Urinary bladder (tissue), 4 donors: ENCODE measurements around the gene INPP4B. TPM values are rescaled to one million over a fixed set of nuclear protein-coding genes. Genes with fewer than 3 reads are reported as not detected.
"Not testable (repeated sequence)": the region's sequence is repeated elsewhere in the genome, so short reads cannot be mapped to it uniquely, and the experiment has no call there.

Source experiments
- DNase-seq: peaks from one replicate; pipeline ENCODE4 v3.0.0-alpha.2; 2015; ENCODE audit errors: extremely low spot score
- H3K27ac ChIP-seq: one replicate; pipeline ENCODE4 v1.5.1; 2013; ENCODE audit warnings: low read depth, mild to moderate bottlenecking, moderate library complexity
- H3K36me3 ChIP-seq: one replicate; pipeline ENCODE4 v1.6.1; 2013; ENCODE audit warnings: mild to moderate bottlenecking, moderate library complexity; ENCODE audit not compliant: insufficient read depth
- H3K4me1 ChIP-seq: one replicate; pipeline ENCODE4 v1.6.1; 2013; ENCODE audit warnings: mild to moderate bottlenecking, moderate library complexity; ENCODE audit not compliant: insufficient read depth
- H3K4me3 ChIP-seq: one replicate; pipeline ENCODE4 v1.5.1; 2013; ENCODE audit warnings: low read depth, low read length
- WGBS: extraction: QIAGEN DNeasy Blood & Tissue Kit; methylation state at CpG from one replicate; pipeline ENCODE4 v1.1.7; 2013; 5-methylcytosine and 5-hydroxymethylcytosine counted together
- polyA plus RNA-seq: library from polyadenylated mRNA; stranded (reverse); fragments of 200-250 nt; gene quantifications from one replicate; pipeline ENCODE4 v1.2.3, GENCODE V29; 2013
- total RNA-seq: library from RNA; depleted of rRNA; stranded (reverse); fragments of >200 nt; gene quantifications from one replicate; pipeline ENCODE4 v1.2.3, GENCODE V29; 2014
- donor health status: healthy with polysubstance abuse.
- donor health status: healthy.

The INPP4B gene
- total and polyA plus RNA-seq, 2 donors = 4.7 to 53.9 TPM

DNA sequence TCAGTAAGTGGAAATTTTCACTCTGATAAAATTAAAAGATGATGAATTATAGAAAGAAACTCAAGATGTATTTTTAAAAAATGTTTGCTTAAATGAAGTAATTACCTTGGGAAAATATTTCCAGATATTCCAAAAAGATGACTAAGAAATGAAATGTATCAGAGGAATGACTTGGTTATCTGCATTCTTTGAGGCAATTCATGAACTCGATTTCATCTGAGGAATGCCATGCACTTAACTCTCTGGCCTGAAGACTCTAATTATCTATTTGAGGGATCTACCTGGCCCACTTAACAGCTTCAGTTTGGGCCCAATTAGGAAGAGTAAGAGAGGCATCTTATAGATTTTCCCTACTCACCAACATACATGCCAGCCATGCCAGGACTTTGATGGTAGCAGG lies 182.3 kb downstream of the INPP4B start:
- Histone ChIP-seq H3K27ac (no peak overlapping the region), H3K4me1 (no peaks in the 10 kb centered on the region), H3K4me3 (no peak overlapping the region), H3K36me3 (no peaks in the 10 kb centered on the region)
- DNase-seq = no peak
- 86% methylated on average over 1 of the region's 1 CpG for WGBS

DNA sequence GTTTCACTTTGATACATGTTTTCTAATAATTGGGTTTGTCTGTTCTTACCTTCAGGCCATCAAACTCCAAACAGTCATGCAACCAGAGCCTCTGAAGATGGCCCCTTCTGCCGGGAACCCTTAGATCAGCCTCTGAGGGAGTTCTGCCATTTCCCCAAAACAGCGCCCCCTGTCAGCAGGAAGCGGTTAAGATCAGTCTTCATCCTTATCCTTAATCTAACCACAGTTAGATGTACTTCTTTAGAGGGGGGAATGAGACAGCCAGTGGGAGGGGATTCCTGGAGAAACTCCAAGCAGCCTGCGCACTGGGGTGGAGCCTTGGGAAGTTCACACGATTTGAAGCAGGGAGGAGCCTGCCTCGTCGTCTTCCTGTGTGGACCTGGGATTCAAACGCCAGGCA lies 185.4 kb downstream of the INPP4B start:
- Histone ChIP-seq H3K4me3 (no peak overlapping the region), H3K27ac (no peak overlapping the region), H3K4me1 (no peaks in the 10 kb centered on the region), H3K36me3 (no peaks in the 10 kb centered on the region)
- 81% methylated on average over 8 of the region's 8 CpGs for WGBS
- no peak for DNase-seq

DNA sequence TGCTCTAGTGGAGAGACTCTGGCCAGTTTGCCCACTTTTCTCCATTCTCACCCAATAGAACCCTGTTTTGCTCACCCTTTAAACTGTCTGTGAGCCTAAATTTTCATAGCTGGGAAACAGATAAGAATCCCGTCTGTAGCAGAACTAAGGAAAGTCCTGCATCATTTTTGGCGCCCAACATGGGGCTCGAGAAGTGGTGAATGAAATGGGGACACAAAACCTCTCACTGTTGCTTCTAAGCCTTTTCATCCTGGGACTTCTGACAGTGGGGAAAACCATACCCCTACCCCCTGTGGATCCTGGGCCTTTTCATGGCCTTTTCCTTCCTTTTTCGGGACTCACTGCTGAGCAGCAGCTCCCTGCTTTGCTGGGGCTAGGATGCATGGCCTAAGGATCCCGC lies 189.9 kb downstream of the INPP4B start:
- Histone ChIP-seq H3K36me3 (no peaks in the 10 kb centered on the region), H3K27ac (no peak overlapping the region), H3K4me1 (no peaks in the 10 kb centered on the region), H3K4me3 (no peak overlapping the region)
- 93% methylated on average over 5 of the region's 5 CpGs for WGBS
- no peak for DNase-seq

DNA sequence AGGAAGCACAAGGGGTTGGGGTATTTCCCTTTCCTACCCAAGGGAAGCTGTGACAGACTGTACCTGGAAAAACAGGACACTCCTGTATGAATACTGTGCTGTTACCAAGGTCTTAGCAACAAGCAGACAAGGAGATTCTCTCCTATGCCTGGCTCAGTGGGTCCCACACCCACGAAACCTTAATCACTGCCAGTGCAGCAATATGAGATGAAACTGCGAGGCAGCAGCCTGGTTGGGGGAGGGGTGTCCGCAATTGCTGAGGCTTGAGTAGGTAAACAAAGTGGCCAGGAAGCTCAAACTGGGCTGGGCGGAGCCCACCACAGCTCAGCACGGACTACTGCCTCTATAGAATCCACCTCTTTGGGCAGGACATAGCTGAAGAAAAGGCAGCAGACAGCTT lies 197.7 kb downstream of the INPP4B start:
- WGBS = 81% methylated on average over 5 of the region's 5 CpGs
- no peaks in the 10 kb centered on the region for H3K4me1 ChIP-seq

DNA sequence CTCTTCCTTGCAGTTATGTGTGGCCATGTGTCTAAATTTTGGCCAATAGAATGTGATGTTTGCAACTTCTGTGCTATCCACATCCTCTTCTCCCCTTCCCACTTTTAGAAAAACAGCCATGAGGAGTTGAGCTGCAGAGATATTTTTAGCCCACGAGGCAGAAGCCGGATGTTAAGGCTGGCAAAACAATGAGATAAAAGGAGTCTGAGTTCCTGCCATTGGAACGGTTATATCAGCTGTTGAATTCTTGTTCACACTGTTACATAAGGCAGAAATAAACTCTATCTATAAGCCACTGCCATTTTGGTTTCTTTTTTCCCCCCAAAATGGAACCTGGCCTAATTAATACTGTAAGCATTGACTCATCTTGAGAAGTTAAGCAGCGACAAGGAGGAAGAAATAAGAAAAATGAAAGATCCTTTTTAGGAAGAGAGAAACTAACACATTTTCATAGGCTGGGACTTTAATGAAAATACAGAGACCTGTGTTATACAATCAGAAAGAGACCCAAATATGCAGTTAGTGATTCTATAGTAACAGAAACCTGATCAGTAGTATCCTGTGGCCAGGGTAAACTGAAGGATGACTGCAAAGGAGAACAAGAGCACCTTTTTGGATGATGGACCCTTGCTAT lies 200.5 kb downstream of the INPP4B start:
- Histone ChIP-seq H3K36me3 (no peaks in the 10 kb centered on the region), H3K27ac (no peak overlapping the region), H3K4me3 (no peak overlapping the region), H3K4me1 (no peaks in the 10 kb centered on the region)
- no peak for DNase-seq
- WGBS = 26% methylated on average over 4 of the region's 4 CpGs

More for the DNA sequence above, 197.7 kb downstream of the INPP4B start:
- Histone ChIP-seq H3K27ac (no peak overlapping the region), H3K4me3 (no peak overlapping the region), H3K36me3 (no peaks in the 10 kb centered on the region)
- DNase-seq = no peak

DNA sequence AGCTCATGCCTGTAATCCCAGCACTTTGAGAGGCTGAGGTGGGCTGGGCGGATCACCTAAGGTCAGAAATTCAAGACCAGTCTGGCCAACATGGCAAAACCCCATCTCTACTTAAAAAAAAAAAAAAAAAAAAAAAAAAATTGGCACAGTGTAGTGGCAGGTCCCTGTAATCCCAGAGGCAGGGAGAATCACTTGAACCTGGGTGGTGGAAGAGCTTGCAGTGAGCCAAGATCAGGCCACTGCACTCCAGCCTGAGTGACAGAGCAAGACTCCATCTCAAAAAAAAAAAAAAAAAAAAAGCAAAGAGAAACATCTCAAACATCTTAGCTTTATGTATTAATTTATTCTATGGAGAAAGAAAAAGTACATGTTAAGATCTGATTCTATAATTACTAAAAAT lies 201.5 kb downstream of the INPP4B start:
- not testable (repeated sequence) for DNase-seq, H3K4me1 ChIP-seq, H3K27ac ChIP-seq, H3K4me3 ChIP-seq, H3K36me3 ChIP-seq
- 92% methylated on average over 1 of the region's 1 CpG for WGBS

DNA sequence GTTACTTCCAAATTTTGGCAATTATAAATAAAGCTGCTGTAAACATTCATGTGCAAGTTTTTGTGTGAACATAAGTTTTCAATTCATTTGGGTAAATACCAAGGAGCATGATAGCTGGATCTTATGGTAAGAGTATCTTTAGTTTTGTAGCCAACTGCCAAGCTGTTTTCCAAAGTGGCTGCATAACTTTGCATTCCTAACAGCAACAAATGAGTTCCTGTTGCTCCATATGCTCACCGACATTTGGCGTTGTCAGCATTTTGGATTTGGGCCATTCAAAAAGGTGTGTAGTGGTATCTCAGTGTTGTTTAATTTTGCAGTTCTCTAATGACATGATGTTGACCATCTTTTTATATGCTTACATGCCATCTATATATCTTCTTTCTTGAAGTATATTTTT lies 208.5 kb downstream of the INPP4B start:
- Histone ChIP-seq H3K36me3 (no peaks in the 10 kb centered on the region), H3K27ac (no peak overlapping the region), H3K4me3 (no peak overlapping the region), H3K4me1 (no peaks in the 10 kb centered on the region)
- DNase-seq = no peak
- WGBS = 97% methylated on average over 2 of the region's 2 CpGs

DNA sequence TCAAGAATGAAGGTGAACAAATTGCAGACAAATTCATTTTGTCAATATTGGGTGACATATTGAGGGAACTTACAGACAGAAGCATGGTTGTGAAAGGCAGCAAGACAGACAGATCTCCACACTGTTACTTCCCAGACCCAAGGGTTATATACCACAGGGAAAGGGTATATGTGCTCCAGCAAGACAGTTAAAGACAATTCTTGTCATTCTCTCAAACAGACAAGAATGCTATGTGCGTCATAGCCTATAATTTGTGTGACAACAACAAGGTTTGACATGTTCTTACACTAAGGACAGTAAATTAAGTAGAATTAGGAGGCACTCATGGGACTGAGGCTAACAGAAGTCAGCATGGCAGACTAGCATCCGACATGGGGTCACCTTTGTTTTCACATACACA lies 214.3 kb downstream of the INPP4B start:
- Histone ChIP-seq H3K4me3 (no peak overlapping the region), H3K27ac (no peak overlapping the region), H3K4me1 (no peaks in the 10 kb centered on the region), H3K36me3 (no peaks in the 10 kb centered on the region)
- WGBS = 86% methylated on average over 2 of the region's 2 CpGs
- no peak for DNase-seq

DNA sequence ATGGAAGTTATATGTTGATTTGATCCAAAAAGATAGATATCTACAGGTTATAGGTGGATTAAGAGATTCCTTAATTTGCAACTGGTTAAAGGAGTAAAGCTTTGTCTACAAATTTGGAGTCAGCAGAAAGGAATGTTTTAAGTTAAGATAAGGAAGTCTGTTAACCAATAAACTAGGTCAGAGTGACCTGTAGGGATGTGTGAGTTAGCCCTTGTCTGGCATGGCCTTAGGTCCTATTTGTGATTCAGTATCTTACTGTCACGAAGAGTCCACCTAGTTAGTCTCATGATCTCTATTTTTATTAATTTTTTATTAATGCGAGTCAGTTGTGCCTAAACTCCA lies 230.8 kb downstream of the INPP4B start:
- Histone ChIP-seq H3K4me3 (no peak overlapping the region), H3K36me3 (peaks cover 1% of the 10 kb centered on the region), H3K27ac (no peak overlapping the region), H3K4me1 (no peaks in the 10 kb centered on the region)
- WGBS = 53% methylated on average over 2 of the region's 2 CpGs
- DNase-seq = no peak

DNA sequence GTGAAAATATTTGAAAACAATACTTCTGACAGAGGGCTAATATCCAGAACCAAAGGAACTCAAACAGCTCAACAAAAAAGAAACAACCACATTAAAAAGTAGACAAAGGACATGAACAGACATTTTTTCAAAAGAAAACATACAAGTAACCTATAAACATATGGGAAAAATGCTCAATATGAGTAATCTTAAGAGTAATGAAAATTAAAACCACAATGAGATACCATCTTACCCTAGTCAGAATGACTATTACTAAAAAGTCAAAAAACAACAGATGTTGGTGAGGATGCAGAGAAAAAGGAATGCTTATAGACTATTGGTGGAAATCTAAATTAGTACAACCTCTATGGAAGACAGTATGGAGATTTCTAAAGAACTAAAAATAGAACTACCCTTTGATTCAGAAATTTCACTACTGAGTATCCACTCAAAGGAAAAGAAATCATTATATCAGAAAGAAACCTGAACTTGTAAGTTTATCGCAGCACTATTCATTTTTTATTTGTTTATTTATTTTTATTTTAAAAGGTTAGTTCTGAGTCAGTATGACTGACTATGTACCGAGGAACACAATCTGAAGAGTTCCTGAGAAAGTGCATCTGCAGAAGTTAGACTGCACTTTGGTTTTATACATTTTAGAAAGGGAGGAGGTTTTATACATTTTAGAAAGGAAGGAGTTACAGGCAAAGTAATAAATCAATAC lies 231.3 kb downstream of the INPP4B start:
- H3K4me1 ChIP-seq = no peaks in the 10 kb centered on the region
- H3K4me3 ChIP-seq = no peak overlapping the region
- DNase-seq = no peak
- peaks cover 1% of the 10 kb centered on the region for H3K36me3 ChIP-seq
- H3K27ac ChIP-seq = no peak overlapping the region
- WGBS = 84% methylated on average over 2 of the region's 2 CpGs

DNA sequence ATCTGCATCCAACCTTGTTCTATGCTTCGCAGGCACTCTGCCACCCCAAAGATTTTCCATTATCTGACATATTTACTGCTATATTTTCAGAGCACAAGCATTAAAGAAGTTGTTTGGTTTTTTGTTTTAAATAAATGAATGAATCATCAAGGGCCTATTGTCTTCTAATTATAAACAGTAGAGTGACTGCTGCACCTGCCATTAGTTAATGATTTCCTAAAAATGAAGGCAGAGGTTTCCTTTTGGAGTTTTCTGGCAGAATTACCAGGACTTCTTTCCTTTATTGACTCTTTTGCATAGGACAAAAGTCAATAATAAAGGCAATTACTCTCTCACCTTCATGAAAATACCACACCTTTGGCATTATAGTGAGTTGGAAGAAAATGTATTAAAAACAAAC lies 238.1 kb downstream of the INPP4B start:
- 90% methylated on average over 1 of the region's 1 CpG for WGBS
- Histone ChIP-seq H3K4me1 (no peaks in the 10 kb centered on the region), H3K4me3 (no peak overlapping the region), H3K27ac (no peak overlapping the region), H3K36me3 (peaks cover 1% of the 10 kb centered on the region)
- no peak for DNase-seq

DNA sequence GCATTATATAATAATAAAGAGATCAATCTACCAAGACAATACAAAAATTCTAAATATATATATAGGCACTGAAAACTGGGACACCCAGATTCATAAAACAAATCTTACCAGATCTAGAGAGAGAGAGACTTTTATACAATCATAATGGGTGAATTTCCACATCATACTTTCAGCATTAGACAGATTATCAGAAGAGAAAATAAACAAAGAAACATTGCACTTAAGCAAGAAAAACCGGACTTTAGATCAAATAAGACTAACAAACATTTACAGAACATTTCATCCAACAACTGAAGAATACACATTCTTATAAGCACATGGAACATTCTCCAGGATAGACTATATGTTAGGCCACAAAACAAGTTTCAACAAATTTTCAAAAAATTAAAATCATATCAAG lies 245.1 kb downstream of the INPP4B start:
- no peak overlapping the region for H3K27ac ChIP-seq
- no peak overlapping the region for H3K4me3 ChIP-seq
- H3K36me3 ChIP-seq = no peaks in the 10 kb centered on the region
- H3K4me1 ChIP-seq = no peaks in the 10 kb centered on the region
- DNase-seq = no peak
- WGBS = 80% methylated on average over 1 of the region's 1 CpG

DNA sequence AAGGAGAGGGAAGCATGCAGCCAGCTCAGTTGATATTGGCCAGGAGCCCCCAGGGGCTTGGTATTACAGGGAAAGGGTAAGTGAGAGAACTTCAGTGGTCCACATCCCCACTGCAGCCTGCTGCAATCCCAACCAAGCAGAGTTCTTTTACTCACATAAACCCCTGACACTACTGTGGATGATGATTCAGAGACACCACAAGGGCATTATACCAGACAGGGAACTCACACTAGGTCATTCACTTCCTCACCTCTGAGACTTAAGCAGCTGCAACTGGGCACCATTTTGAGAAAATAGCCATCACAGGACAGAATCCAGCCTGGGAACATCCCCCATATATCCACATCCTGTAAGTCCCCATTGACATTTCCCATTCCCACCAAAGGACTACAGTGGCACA lies 248.0 kb downstream of the INPP4B start:
- DNase-seq = no peak
- Histone ChIP-seq H3K36me3 (no peaks in the 10 kb centered on the region), H3K27ac (no peak overlapping the region), H3K4me3 (no peak overlapping the region), H3K4me1 (no peaks in the 10 kb centered on the region)

DNA sequence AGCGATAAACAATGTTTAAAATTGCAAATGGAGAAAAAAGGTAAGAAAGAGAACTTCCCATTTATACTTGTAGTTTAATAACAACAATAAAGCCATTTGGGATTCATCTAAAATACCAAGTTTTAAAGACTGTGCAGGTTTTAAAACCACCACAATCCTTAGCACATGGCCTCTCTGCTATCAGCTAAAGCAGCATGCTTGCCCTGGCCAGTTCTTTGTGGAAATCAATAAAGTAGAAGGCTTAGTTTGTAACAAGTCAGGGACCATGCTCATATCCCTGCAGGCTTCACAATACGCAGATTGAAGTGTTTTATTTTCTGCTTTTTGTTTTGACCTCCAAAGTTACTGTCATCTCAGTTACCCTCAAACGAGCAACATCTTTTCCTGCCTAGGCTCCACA lies 249.5 kb downstream of the INPP4B start:
- DNase-seq = no peak
- 55% methylated on average over 3 of the region's 3 CpGs for WGBS
- Histone ChIP-seq H3K27ac (no peak overlapping the region), H3K4me1 (no peaks in the 10 kb centered on the region), H3K4me3 (no peak overlapping the region), H3K36me3 (no peaks in the 10 kb centered on the region)

DNA sequence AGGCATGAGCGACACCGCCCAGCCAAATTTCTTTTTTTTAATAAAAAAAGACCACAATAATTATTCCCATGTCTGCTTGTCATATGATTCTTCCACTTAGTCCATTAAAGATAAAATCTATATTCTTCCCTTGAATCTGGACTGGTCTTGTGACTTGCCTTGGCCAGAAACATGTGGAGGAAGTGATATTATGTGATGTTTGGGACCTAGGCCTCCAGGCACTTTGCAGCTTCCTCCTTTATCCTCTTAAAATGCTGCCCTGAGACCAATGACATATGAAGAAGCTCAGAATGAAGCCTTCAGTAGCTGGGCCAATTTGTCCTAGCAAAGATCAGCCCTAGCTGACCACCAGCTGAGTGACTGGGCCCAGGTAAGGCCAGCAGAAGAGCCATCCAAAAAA lies 250.0 kb downstream of the INPP4B start:
- Histone ChIP-seq H3K27ac (no peak overlapping the region), H3K4me1 (no peaks in the 10 kb centered on the region), H3K4me3 (no peak overlapping the region), H3K36me3 (no peaks in the 10 kb centered on the region)
- DNase-seq = no peak
- over 99% methylated on average over 2 of the region's 2 CpGs for WGBS
